ENCODE measurements around the gene ZNF512B. TPM values are rescaled to one million over a fixed set of nuclear protein-coding genes. Genes with fewer than 3 reads are reported as not detected.

The ZNF512B gene
- total RNA-seq, 1 experiment from 2014 or later: 47.9 TPM

DNA sequence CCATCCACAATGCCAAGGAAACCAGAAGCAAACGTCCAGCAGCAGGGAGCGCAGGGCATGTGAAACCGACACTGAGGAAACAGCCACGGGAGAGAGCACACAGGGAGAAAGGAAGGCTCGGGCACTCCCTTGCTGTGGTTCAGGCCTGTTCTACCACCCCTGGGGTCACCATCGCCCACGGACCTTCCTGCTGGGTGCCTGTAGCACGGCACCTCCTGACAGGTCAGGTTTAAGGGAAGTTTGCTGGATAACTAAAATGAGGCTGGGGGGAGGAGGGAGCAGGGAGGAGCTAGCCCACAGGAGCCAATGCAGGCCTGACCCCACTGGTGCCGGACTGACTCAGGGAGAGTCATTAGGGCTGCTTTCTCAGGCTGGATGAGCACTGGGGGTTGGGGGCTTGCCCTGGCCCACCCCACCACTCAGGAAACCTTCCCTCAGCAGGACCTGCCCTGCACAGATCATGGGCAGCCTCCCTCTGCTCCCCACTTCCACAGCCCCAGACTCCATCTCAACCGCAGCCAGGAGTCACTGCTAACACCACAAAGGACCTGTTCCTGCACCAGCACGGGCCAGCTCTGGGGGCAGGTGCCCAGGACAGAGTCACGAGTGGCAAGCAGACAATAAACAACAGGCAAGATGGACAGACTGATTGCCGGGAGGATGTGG, 15.8 kb downstream of the ZNF512B start:
- peaks cover 30% of the 10 kb centered on the region for H3K4me1 ChIP-seq
- H3K27me3 ChIP-seq (replicated peaks; ENCODE audit: control insufficient read depth, insufficient read depth, low read length): no peaks in the 10 kb centered on the region
- ChIA-PET POLR2A (no interaction called here), CTCF (interaction anchor here (0.8 to 1.6 kb wide), 2 partner anchors 10 to 20 kb away, joined by 3 to 8 read pairs; no protein-coding TSS in a partner anchor)
- BruUV-seq (replicated peaks): no TSS peak
- Mint-ChIP-seq H3K4me1 (ENCODE audit: low read depth, unreplicated experiment) (peaks cover 51% of the 10 kb centered on the region), H3K4me3 (ENCODE audit: unreplicated experiment) (peak overlapping the region; percentile 89), H3K9me3 (ENCODE audit: unreplicated experiment) (no peaks in the 10 kb centered on the region), H3K27me3 (ENCODE audit: insufficient read depth, unreplicated experiment) (no peaks in the 10 kb centered on the region), H3K27ac (ENCODE audit: unreplicated experiment) (peak overlapping the region; percentile 30), H3K36me3 (ENCODE audit: insufficient read depth, unreplicated experiment) (peaks cover 59% of the 10 kb centered on the region)
- intact Hi-C loops (cut with micrococcal nuclease; ENCODE audit: unreplicated experiment): no loop called here
- TF ChIP-seq, protein P1, sequence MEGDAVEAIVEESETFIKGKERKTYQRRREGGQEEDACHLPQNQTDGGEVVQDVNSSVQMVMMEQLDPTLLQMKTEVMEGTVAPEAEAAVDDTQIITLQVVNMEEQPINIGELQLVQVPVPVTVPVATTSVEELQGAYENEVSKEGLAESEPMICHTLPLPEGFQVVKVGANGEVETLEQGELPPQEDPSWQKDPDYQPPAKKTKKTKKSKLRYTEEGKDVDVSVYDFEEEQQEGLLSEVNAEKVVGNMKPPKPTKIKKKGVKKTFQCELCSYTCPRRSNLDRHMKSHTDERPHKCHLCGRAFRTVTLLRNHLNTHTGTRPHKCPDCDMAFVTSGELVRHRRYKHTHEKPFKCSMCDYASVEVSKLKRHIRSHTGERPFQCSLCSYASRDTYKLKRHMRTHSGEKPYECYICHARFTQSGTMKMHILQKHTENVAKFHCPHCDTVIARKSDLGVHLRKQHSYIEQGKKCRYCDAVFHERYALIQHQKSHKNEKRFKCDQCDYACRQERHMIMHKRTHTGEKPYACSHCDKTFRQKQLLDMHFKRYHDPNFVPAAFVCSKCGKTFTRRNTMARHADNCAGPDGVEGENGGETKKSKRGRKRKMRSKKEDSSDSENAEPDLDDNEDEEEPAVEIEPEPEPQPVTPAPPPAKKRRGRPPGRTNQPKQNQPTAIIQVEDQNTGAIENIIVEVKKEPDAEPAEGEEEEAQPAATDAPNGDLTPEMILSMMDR (IDR thresholded peaks at IDR 0.05; ENCODE audit: insufficient read depth in 1 of 2, low read depth in 1 of 2, low read length in 1 of 2, severe bottlenecking in 1 of 2, unreplicated experiment in 1 of 2): no peak
- peaks cover 5% of the 10 kb centered on the region for H3K36me3 ChIP-seq (ENCODE audit: control insufficient read depth, insufficient read depth, low read length)
- H3K4me3 ChIP-seq (ENCODE audit: low read depth, low read length): no peak overlapping the region
- no peak for DNase-seq
- no peaks in the 10 kb centered on the region for H3K9me3 ChIP-seq

GRCh38 chr20:63952769-63953168, 17.0 kb downstream of the ZNF512B start:
- Mint-ChIP-seq H3K9me3 (ENCODE audit: unreplicated experiment) (no peaks in the 10 kb centered on the region), H3K27me3 (ENCODE audit: insufficient read depth, unreplicated experiment) (peaks cover 3% of the 10 kb centered on the region), H3K36me3 (ENCODE audit: insufficient read depth, unreplicated experiment) (peaks cover 59% of the 10 kb centered on the region), H3K27ac (ENCODE audit: unreplicated experiment) (no peak overlapping the region), H3K4me3 (ENCODE audit: unreplicated experiment) (no peak overlapping the region), H3K4me1 (ENCODE audit: low read depth, unreplicated experiment) (peaks cover 50% of the 10 kb centered on the region)
- Histone ChIP-seq H3K27me3 (replicated peaks; ENCODE audit: control insufficient read depth, insufficient read depth, low read length) (no peaks in the 10 kb centered on the region), H3K4me1 (peaks cover 19% of the 10 kb centered on the region), H3K4me3 (ENCODE audit: low read depth, low read length) (no peak overlapping the region), H3K9me3 (no peaks in the 10 kb centered on the region), H3K36me3 (ENCODE audit: control insufficient read depth, insufficient read depth, low read length) (peaks cover 5% of the 10 kb centered on the region)
- TF ChIP-seq, protein P1 (IDR thresholded peaks at IDR 0.05; ENCODE audit: insufficient read depth in 1 of 2, low read depth in 1 of 2, low read length in 1 of 2, severe bottlenecking in 1 of 2, unreplicated experiment in 1 of 2): no peak
- POLR2A ChIA-PET: no interaction called here
- CTCF ChIA-PET: no interaction called here
- intact Hi-C loops (cut with micrococcal nuclease; ENCODE audit: unreplicated experiment): no loop called here
- no peak for DNase-seq
- BruUV-seq (replicated peaks): TSS peak; percentile 2

GRCh38 chr20:63952210-63952535, 17.6 kb downstream of the ZNF512B start:
- Histone ChIP-seq H3K4me1 (peaks cover 18% of the 10 kb centered on the region), H3K36me3 (ENCODE audit: control insufficient read depth, insufficient read depth, low read length) (peaks cover 5% of the 10 kb centered on the region), H3K27me3 (replicated peaks; ENCODE audit: control insufficient read depth, insufficient read depth, low read length) (no peaks in the 10 kb centered on the region), H3K4me3 (ENCODE audit: low read depth, low read length) (no peak overlapping the region), H3K9me3 (no peaks in the 10 kb centered on the region)
- intact Hi-C loops (cut with micrococcal nuclease; ENCODE audit: unreplicated experiment): no loop called here
- Mint-ChIP-seq H3K36me3 (ENCODE audit: insufficient read depth, unreplicated experiment) (peaks cover 62% of the 10 kb centered on the region), H3K4me1 (ENCODE audit: low read depth, unreplicated experiment) (peaks cover 49% of the 10 kb centered on the region), H3K27ac (ENCODE audit: unreplicated experiment) (no peak overlapping the region), H3K9me3 (ENCODE audit: unreplicated experiment) (no peaks in the 10 kb centered on the region), H3K27me3 (ENCODE audit: insufficient read depth, unreplicated experiment) (peaks cover 3% of the 10 kb centered on the region), H3K4me3 (ENCODE audit: unreplicated experiment) (no peak overlapping the region)
- CTCF ChIA-PET: interaction anchor here (0.7 kb wide), 1 partner anchor 28 kb away, joined by 3 read pairs; the partner anchor contains the start of gene PRPF6
- TF ChIP-seq, protein P1 (IDR thresholded peaks at IDR 0.05; ENCODE audit: insufficient read depth in 1 of 2, low read depth in 1 of 2, low read length in 1 of 2, severe bottlenecking in 1 of 2, unreplicated experiment in 1 of 2): no peak
- POLR2A ChIA-PET: no interaction called here
- DNase-seq: no peak
- BruUV-seq (replicated peaks): no TSS peak

Data from Caco-2 (cell line).